ENCODE measurements around the gene TEX54. TPM values are rescaled to one million over a fixed set of nuclear protein-coding genes. Genes with fewer than 3 reads are reported as not detected.

Gene TEX54
- total and polyA plus RNA-seq, 2 of the 13 experiments (the other 11 are each of a cell fraction or from before 2014, with no cell fraction given): not detected

GRCh38 chr11:62839050-62839945, 6.7 kb upstream of the TEX54 start, which contains the start of gene WDR74 (continued):
- TF ChIP-seq TFDP1 (CRISPR knock-in tag; IDR thresholded peaks at IDR 0.05; ENCODE audit: borderline replicate concordance) (peak; percentile 81; the same call in 1 of the 2 replicates), NFYB (CRISPR knock-in tag; IDR thresholded peaks at IDR 0.05) (peak; percentile 30; the same call in 1 of the 2 replicates), MTA3 (CRISPR knock-in tag; IDR thresholded peaks at IDR 0.05) (no peak), ZBTB43 (CRISPR knock-in tag; conservative IDR thresholded peaks at IDR 0.05) (no peak), ZNF326 (CRISPR knock-in tag; IDR thresholded peaks at IDR 0.05; ENCODE audit: borderline replicate concordance) (no peak), ZNF777 (CRISPR knock-in tag; IDR thresholded peaks at IDR 0.05) (peak; percentile 28; the same call in 1 of the 2 replicates), TOE1 (CRISPR knock-in tag; IDR thresholded peaks at IDR 0.05) (no peak; the same call in 1 of the 2 replicates), BCLAF1 (IDR thresholded peaks at IDR 0.05) (no peak), ZNF33A (CRISPR knock-in tag; IDR thresholded peaks at IDR 0.05; ENCODE audit: borderline replicate concordance) (no peak), ZNF75D (CRISPR knock-in tag; IDR thresholded peaks at IDR 0.05; ENCODE audit: borderline replicate concordance) (no peak), PRMT3 (CRISPR knock-in tag; IDR thresholded peaks at IDR 0.05; ENCODE audit: borderline replicate concordance, low read depth) (no peak), ZMYM2 (CRISPR knock-in tag; IDR thresholded peaks at IDR 0.05) (no peak), ZNF790 (CRISPR knock-in tag; IDR thresholded peaks at IDR 0.05; ENCODE audit: borderline replicate concordance) (no peak), ZBED4 (CRISPR knock-in tag; IDR thresholded peaks at IDR 0.05; ENCODE audit: borderline replicate concordance) (peak; percentile 65; the same call in 1 of the 2 replicates), TIGD3 (CRISPR knock-in tag; IDR thresholded peaks at IDR 0.05; ENCODE audit: borderline replicate concordance) (no peak), ZNF598 (CRISPR knock-in tag; IDR thresholded peaks at IDR 0.05; ENCODE audit: borderline replicate concordance) (peak; percentile 49; the same call in 1 of the 2 replicates), NCOA1 (CRISPR knock-in tag; IDR thresholded peaks at IDR 0.05) (no peak)
